ENCODE measurements around the gene AURKB.
"Not testable (repeated sequence)": the region's sequence is repeated elsewhere in the genome, so short reads cannot be mapped to it uniquely, and the experiment has no call there.

AURKB gene

GRCh38 chr17:8187517-8188262 is 22.7 kb downstream of the AURKB start:
- DNase-seq = peak; percentile 100

- DNase-seq = peak; percentile 95
Measured at GRCh38 chr17:8186787-8187516, 23.4 kb downstream of the AURKB start.

- DNase-seq = no peak
Measured at GRCh38 chr17:8186446-8186786, 24.0 kb downstream of the AURKB start.

GRCh38 chr17:8185582-8186445 is 24.6 kb downstream of the AURKB start:
- DNase-seq = peak; percentile 68

- no peak for DNase-seq
Measured at GRCh38 chr17:8176998-8177731, 33.2 kb downstream of the AURKB start.

- DNase-seq = peak; percentile 87
Measured at GRCh38 chr17:8176197-8176940, 34.0 kb downstream of the AURKB start, which contains the start of gene TMEM107. Gene TMEM107 (minus strand): TSS chr17:8176380. CDS start chr17:8176286, 94 bp downstream.

GRCh38 chr17:8175795-8176196 is 34.6 kb downstream of the AURKB start:
- DNase-seq = no peak

- no peak for DNase-seq
Measured at GRCh38 chr17:8173871-8174322, 36.5 kb downstream of the AURKB start.

GRCh38 chr17:8173056-8173870 is 37.1 kb downstream of the AURKB start:
- peak; percentile 98 for DNase-seq

- not testable (repeated sequence) for DNase-seq
Measured at GRCh38 chr17:8170186-8170585, 40.2 kb downstream of the AURKB start.

- DNase-seq = no peak
Measured at GRCh38 chr17:8167526-8167925, 42.8 kb downstream of the AURKB start.

- no peak for DNase-seq
Measured at GRCh38 chr17:8166731-8167130, 43.6 kb downstream of the AURKB start.

GRCh38 chr17:8164815-8165131 is 45.6 kb downstream of the AURKB start:
- no peak for DNase-seq

- peak; percentile 72 for DNase-seq
Measured at GRCh38 chr17:8163978-8164814, 46.2 kb downstream of the AURKB start.

- no peak for DNase-seq
Measured at GRCh38 chr17:8162997-8163977, 47.1 kb downstream of the AURKB start.

GRCh38 chr17:8162233-8162996 is 48.0 kb downstream of the AURKB start, which contains the start of gene VAMP2:
Gene VAMP2 (minus strand): TSS chr17:8162948. CDS start chr17:8162879, 69 bp downstream.
- DNase-seq = peak; percentile 69

Data from fibroblast of skin of back (primary cell).